Heart right ventricle (tissue), 16 donors: ENCODE data around the gene TTC16. TPM values are rescaled to one million over a fixed set of nuclear protein-coding genes. Genes with fewer than 3 reads are reported as not detected.
A peak's percentile ranks its signal among the peaks of the same experiment; 100 is the strongest.

Experiments used
- ATAC-seq, 8 donors: fragments of 200-7000 bp; cut with Tn5 transposase; one replicate each; pipeline ENCODE4 v1.9.1; 2020; ENCODE audit warnings: mild to moderate bottlenecking in 8 of 8, moderate library complexity in 8 of 8, moderate number of reproducible peaks in 1 of 8
- DNase-seq, 2 donors: peaks; one replicate each; pipeline ENCODE4 v3.0.0-alpha.2; 2020
- H3K27ac ChIP-seq, 10 donors: fragments of 200-600 bp; sonication (generic) in 2 of 10; one replicate each; pipeline versions ENCODE4 v1.5.0 to v1.8.0; 2020 to 2022; ENCODE audit warnings: mild to moderate bottlenecking in 3 of 10
- H3K27me3 ChIP-seq, 7 donors: fragments of 200-600 bp; one replicate each; pipeline ENCODE4 v1.8.0; 2021 to 2022; ENCODE audit warnings: mild to moderate bottlenecking in 2 of 7
- H3K36me3 ChIP-seq, 9 donors: fragments of 200-600 bp; sonication (generic) in 1 of 9; one replicate each; pipeline versions ENCODE4 v1.5.0 to v1.8.0; 2020 to 2022; ENCODE audit warnings: mild to moderate bottlenecking in 2 of 9
- H3K4me1 ChIP-seq, 9 donors: fragments of 200-600 bp; sonication (generic) in 1 of 9; one replicate each; pipeline versions ENCODE4 v1.5.0 to v1.8.0; 2020 to 2022; ENCODE audit warnings: mild to moderate bottlenecking in 4 of 9
- H3K4me3 ChIP-seq, 10 donors: fragments of 200-600 bp; sonication (generic) in 2 of 10; one replicate each; pipeline versions ENCODE4 v1.5.0 to v1.8.0; 2020 to 2022; ENCODE audit warnings: mild to moderate bottlenecking in 7 of 10, moderate library complexity in 2 of 10
- H3K9me3 ChIP-seq, 11 donors: fragments of 200-600 bp in 10 of 11; sonication (generic) in 2 of 11; one replicate each; pipeline versions ENCODE4 v1.5.0 to v1.8.0; 2013 to 2022; ENCODE audit warnings: mild to moderate bottlenecking in 2 of 11, control low read depth in 1 of 11, moderate library complexity in 1 of 11
- WGBS, 2 donors: extraction: QIAGEN DNeasy Blood & Tissue Kit; methylation state at CpG; one replicate each; pipeline ENCODE4 v1.1.7; 2013; ENCODE audit warnings: inconsistent platforms in 1 of 2; 5-methylcytosine and 5-hydroxymethylcytosine counted together
- intact Hi-C, 10 donors: fragments of 100-400 bp; cut with DNase I; formaldehyde crosslinking; loops; one replicate each; pipeline versions ENCODE4 v1.11.1 to v1.14.2; 2022
- polyA plus RNA-seq, 2 donors: library from polyadenylated mRNA; stranded (reverse); fragments of 200-250 nt; gene quantifications; one replicate each; pipeline ENCODE4 v1.2.3, GENCODE V29; 2013
- total RNA-seq, 10 donors: library from RNA; stranded (reverse); fragmentation: NEBNext Ultra II Directional in 3 of 10; extraction: Animal tissue kit (Norgen Biotek cat#: 25700) in 3 of 10; gene quantifications; one replicate each; pipeline versions ENCODE4 v1.2.1 to v1.2.4, GENCODE V29; 2021 to 2023
- TF ChIP-seq, protein P1 (sequence below), 9 donors: fragments of 200-600 bp; sonication (generic) in 2 of 9; IDR thresholded peaks; one replicate each; pipeline versions ENCODE4 v1.5.0 to v1.8.0; 2021 to 2022; ENCODE audit warnings: antibody characterized with exemption in 9 of 9, mild to moderate bottlenecking in 5 of 9, moderate library complexity in 1 of 9
- donor health status: Arrhythmogenic right ventricular cardiomyopathy.
- donor health status: ischemic (EF 13 %, LVEDD 7.1; RV severe dilation, severe dysfunction).
- donor health status: healthy with polysubstance abuse.
- donor health status: DM: no; HTN: yes; CAD: no.
- donor health status: DM: no; HTN: no; CAD: no.
- donor health status: ischemic (EF 25% LVEDD 6.9; RV normal size, moderate dysfunction).
- donor health status: ischemic (EF 25% LVEDD 5.7; RV mildly dilated, moderate dysfunction).
- donor health status: healthy.
- donor health status: DM: yes; HTN: yes; CAD: no.
- donor health status: Ischemic cardiomyopathy.
- donor health status: ischemic (EF 35%, LVEDD 5.7; RV mildly dilated, moderate dysfunction).
- donor health status: nonischemic (EF 11% LVEDD 7.7; RV severe dilation, severe dysfunction).
- donor health status: DM: yes; HTN: yes; CAD: no.
- donor health status: PGD.
- donor health status: ischemic (EF 29% LVEDD 5.4; RV normal size, mild dysfunction).
- donor health status: nonischemic (EF 23%, LVEDD 6.1; RV moderate dilation, normal function).

The TTC16 gene
- total and polyA plus RNA-seq, 12 donors = 0.04 to 1.4 (median 0.32) TPM; not detected in 1

DNA sequence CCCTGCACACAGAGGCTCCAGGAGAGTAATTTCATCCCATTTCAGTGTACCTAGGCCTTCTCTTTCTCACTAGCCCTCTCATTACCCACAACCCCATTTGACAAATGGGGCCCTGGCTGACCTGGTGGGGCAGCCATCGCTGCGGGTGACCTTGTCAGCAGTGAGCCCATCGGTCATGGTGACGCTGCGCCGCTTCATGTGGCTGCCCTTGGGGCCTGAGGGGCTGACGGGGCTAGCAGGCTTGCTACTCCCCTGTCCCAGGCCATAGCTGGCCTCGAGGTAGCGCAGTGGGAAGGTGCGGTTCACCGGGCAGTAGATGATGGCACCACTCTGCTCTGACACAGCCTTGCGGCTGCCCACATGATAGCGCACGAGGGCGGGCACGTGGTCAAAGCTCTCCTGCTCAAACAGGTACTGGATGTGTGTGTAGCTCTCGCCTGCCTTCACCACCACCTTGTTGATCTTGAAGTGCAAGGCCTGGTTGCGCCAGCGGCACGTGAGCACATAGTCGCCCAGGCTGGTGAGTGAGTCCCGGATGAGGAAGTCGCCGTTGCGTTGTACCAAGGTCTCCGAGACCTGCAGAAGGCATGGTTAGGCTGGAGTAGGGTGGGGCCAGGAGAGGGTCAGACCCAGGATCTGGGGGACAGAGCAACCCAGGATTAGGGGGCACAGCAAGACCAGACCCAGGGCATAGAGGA lies 33.4 kb downstream of the TTC16 start:
- H3K27me3 ChIP-seq = peaks cover 0 to 13% (median 6%) of the 10 kb centered on the region in 7 donors
- H3K4me3 ChIP-seq = no peak overlapping the region
- H3K9me3 ChIP-seq = no peaks in the 10 kb centered on the region
- 89 to 93% methylated on average over 26 of the region's 26 CpGs for WGBS, 2 donors
- H3K4me1 ChIP-seq = peaks cover 0 to 29% (median 3%) of the 10 kb centered on the region in 9 donors
- H3K36me3 ChIP-seq = peaks cover 0 to 87% (median 28%) of the 10 kb centered on the region in 9 donors
- intact Hi-C loops = loop anchor here in 1 of 10 donors (5.0 kb wide), 1 partner anchor 33 kb away; no protein-coding TSS in a partner anchor
- TF ChIP-seq, protein P1, sequence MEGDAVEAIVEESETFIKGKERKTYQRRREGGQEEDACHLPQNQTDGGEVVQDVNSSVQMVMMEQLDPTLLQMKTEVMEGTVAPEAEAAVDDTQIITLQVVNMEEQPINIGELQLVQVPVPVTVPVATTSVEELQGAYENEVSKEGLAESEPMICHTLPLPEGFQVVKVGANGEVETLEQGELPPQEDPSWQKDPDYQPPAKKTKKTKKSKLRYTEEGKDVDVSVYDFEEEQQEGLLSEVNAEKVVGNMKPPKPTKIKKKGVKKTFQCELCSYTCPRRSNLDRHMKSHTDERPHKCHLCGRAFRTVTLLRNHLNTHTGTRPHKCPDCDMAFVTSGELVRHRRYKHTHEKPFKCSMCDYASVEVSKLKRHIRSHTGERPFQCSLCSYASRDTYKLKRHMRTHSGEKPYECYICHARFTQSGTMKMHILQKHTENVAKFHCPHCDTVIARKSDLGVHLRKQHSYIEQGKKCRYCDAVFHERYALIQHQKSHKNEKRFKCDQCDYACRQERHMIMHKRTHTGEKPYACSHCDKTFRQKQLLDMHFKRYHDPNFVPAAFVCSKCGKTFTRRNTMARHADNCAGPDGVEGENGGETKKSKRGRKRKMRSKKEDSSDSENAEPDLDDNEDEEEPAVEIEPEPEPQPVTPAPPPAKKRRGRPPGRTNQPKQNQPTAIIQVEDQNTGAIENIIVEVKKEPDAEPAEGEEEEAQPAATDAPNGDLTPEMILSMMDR (IDR thresholded peaks at IDR 0.05) = no peak
- ATAC-seq (no peak), DNase-seq (no peak)
- no peak overlapping the region for H3K27ac ChIP-seq

DNA sequence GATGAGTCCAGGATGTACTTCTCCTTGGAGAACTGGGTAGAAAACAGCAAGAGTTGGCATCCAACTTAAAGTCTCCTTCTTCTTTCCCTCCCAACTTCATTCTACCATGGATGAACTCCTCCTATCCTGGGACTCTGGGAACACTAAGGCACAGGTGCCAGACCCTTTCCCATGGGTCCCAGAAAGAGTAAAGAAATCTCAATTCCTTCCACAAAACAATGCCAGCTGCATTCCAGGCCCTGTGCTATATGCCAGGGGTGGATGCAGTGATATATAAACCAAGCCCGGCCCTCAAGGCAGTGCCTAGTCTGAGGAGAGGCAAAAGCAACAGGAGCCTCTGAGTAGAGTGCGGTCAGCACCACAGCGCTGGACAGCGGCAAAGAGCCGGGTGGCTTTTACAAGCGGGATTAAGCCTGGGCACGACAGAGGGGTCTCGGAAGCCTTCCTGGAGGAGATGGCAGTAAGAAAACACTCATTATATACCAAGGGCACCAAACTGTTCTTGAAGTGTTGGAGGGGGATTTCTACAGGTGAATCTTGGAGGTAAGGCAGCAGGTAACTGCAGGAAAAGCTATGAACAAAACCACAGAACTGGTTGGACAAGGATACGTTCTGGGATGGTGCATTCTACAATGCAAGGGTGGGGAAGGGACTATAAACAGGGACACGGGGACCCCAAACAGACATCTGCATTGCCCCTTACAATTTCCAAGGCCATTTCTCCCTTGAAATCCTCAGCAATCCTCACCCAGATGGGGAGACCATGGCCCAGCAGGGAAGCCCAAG lies 35.6 kb downstream of the TTC16 start:
- intact Hi-C loops = no loop called here
- TF ChIP-seq, protein P1 (IDR thresholded peaks at IDR 0.05) = no peak
- H3K9me3 ChIP-seq = no peaks in the 10 kb centered on the region
- H3K4me1 ChIP-seq = peaks cover 5 to 48% (median 12%) of the 10 kb centered on the region in 9 donors
- H3K27ac ChIP-seq = peak overlapping the region in 1 of 10 donors; percentile 22
- DNase-seq = no peak
- H3K36me3 ChIP-seq = peaks cover 0 to 81% (median 28%) of the 10 kb centered on the region in 9 donors
- 35 to 37% methylated on average over 10 of the region's 10 CpGs for WGBS, 2 donors
- H3K4me3 ChIP-seq = no peak overlapping the region
- peak in 3 of 8 donors; percentile 33 to 48 (median 35) for ATAC-seq
- peaks cover 0 to 32% (median 27%) of the 10 kb centered on the region in 7 donors for H3K27me3 ChIP-seq

DNA sequence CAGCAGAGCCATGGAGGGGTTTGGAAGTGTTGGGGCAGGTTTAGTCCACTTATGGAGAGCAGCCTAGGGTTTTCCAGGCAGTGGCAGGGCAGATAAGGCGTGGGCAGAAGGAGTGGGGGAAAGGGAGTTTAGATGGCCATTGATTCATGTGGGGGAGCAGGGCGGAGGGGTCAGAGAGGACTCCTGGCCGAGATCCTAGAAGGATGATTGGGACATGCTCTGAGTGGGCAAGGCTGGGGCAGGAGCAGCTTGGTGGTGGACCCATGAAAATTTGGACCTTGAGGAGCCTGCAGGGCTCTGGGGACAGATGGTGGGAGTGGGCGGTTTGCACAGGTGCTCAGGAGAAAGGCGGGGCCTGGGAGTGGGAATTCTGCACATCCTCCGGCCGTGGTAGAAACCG lies 37.3 kb downstream of the TTC16 start:
- intact Hi-C loops = no loop called here
- peaks cover 0 to 40% (median 27%) of the 10 kb centered on the region in 7 donors for H3K27me3 ChIP-seq
- H3K36me3 ChIP-seq = peaks cover 0 to 74% (median 28%) of the 10 kb centered on the region in 9 donors
- WGBS, 2 donors = 72 to 82% methylated on average over 8 of the region's 8 CpGs
- H3K9me3 ChIP-seq = no peaks in the 10 kb centered on the region
- TF ChIP-seq, protein P1 (IDR thresholded peaks at IDR 0.05) = no peak
- peak overlapping the region in 2 of 10 donors; percentile 80 to 84 for H3K27ac ChIP-seq
- ATAC-seq (no peak), DNase-seq (no peak)
- peaks cover 5 to 64% (median 17%) of the 10 kb centered on the region in 9 donors for H3K4me1 ChIP-seq
- H3K4me3 ChIP-seq = no peak overlapping the region

DNA sequence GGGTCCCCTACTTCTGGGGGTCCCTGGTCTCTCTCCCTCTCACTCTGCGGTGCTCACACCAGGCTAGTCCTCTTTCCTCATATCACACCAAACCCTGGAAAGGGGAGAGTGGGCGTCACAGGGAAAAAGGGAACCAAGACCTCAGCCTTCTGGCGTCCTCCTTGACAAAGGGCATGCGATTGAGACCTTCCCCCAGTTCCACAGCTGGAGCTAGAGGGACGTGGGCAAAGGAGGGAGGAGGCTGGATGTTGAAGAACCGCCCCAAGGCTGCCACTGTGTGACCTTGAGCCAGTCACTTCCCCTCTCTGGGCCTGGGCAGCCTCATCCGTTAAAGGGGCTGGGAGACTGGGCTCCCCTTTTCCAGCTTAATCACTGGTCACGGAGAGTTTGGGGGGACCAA lies 37.7 kb downstream of the TTC16 start:
- ATAC-seq (no peak), DNase-seq (no peak)
- peak overlapping the region in 2 of 10 donors; percentile 34 to 46 for H3K4me3 ChIP-seq
- 73 to 75% methylated on average over 7 to 8 of the region's 8 CpGs for WGBS, 2 donors
- peak overlapping the region in 4 of 10 donors; percentile 69 to 86 (median 82) for H3K27ac ChIP-seq
- H3K9me3 ChIP-seq = no peaks in the 10 kb centered on the region
- TF ChIP-seq, protein P1 (IDR thresholded peaks at IDR 0.05) = no peak
- H3K27me3 ChIP-seq = peaks cover 0 to 40% (median 27%) of the 10 kb centered on the region in 7 donors
- intact Hi-C loops = no loop called here
- peaks cover 0 to 74% (median 24%) of the 10 kb centered on the region in 9 donors for H3K36me3 ChIP-seq
- peaks cover 5 to 68% (median 17%) of the 10 kb centered on the region in 9 donors for H3K4me1 ChIP-seq
